Right atrium auricular region (tissue), 2 donors: ENCODE measurements around the gene REELD1. TPM values are rescaled to one million over a fixed set of nuclear protein-coding genes. Genes with fewer than 3 reads are reported as not detected.

ENCODE experiments used
- DNase-seq: peaks from one replicate; pipeline ENCODE4 v3.0.0-alpha.2; 2019; ENCODE audit warnings: low spot score
- H3K27ac ChIP-seq, 2 donors: fragments of 200-600 bp; sonication (generic); 1 replicate in 1 of 2; 2 replicates in 1 of 2; pipeline ENCODE4 v1.5.1; 2016 to 2019
- H3K27me3 ChIP-seq, 2 donors: fragments of 200-600 bp; sonication (generic); one replicate each; pipeline versions ENCODE4 v1.5.1 to v1.6.0; 2017 to 2019
- H3K36me3 ChIP-seq: fragments of 200-600 bp; sonication (generic); one replicate; pipeline ENCODE4 v1.5.1; 2016
- H3K4me1 ChIP-seq, 2 donors: fragments of 200-600 bp; sonication (generic); one replicate each; pipeline versions ENCODE4 v1.5.1 to v1.6.0; 2017 to 2019
- H3K4me3 ChIP-seq, 2 donors: fragments of 200-600 bp; sonication (generic); 1 replicate in 1 of 2; 2 replicates in 1 of 2; pipeline ENCODE4 v1.5.1; 2017 to 2019; ENCODE audit warnings: mild to moderate bottlenecking in 1 of 2, moderate library complexity in 1 of 2
- H3K9me3 ChIP-seq, 2 donors: fragments of 200-600 bp; sonication (generic); one replicate each; pipeline ENCODE4 v1.5.1; 2019
- CTCF ChIP-seq, 2 donors: fragments of 200-600 bp; sonication (generic); IDR thresholded peaks; one replicate each; pipeline ENCODE4 v1.5.1; 2019; ENCODE audit warnings: antibody characterized with exemption in 2 of 2
- total RNA-seq, 2 donors: library from RNA; depleted of rRNA; stranded (reverse); fragments of >200 nt; gene quantifications; one replicate each; pipeline ENCODE4 v1.1.0, GENCODE V29; 2016

REELD1 gene
- total RNA-seq, 2 donors from 2014 or later: 0.71 TPM; not detected in 1

DNA sequence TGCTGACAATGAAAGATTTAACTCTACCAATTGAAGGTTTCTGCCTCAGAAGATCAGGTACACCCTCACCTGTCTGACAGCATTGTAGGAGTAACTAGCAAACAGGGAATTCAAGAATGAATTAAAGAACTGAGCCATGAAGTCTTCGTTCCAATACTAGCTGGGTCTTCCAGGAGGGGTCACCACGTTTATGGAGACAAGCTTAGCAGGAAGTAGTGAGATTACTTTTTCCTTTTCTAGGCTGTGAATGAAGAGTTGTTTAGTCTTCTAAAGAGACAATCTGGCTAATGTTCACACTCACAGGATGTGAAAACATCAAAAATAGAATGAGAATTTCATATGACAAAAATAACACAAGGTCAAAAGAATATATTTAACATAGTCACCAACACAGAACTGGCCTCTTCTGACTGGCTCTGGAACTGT is 54.9 kb downstream of the REELD1 start:
- DNase-seq: no peak
- no peak for TF ChIP-seq CTCF (IDR thresholded peaks at IDR 0.05)

DNA sequence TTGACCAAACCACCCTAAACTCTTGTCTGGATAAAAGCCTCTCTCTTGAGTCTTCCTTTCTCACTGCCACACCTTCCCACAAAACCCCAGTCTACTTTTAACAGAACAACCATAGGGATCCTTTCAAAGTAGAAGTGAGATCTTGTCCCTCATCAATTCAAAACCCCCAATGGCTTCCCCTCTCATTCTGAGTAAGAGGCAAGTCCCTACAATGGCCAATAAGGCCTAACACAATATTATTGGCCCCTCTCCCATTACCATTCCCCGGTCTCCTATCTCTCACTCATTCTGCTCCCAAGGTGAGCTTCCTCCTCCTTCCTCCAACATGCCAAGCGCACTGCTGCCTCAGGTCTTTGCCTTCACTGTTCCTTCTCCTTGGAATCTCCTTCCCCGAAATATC is 57.1 kb downstream of the REELD1 start:
- H3K4me1 ChIP-seq: peaks cover 0 to 6% of the 10 kb centered on the region in 2 donors
- TF ChIP-seq CTCF (IDR thresholded peaks at IDR 0.05): no peak
- no peaks in the 10 kb centered on the region for H3K36me3 ChIP-seq
- H3K27me3 ChIP-seq: no peaks in the 10 kb centered on the region
- DNase-seq: no peak
- no peaks in the 10 kb centered on the region for H3K9me3 ChIP-seq
- no peak overlapping the region for H3K27ac ChIP-seq
- no peak overlapping the region for H3K4me3 ChIP-seq

More for the DNA sequence above, 54.9 kb downstream of the REELD1 start:
- no peaks in the 10 kb centered on the region for H3K27me3 ChIP-seq
- H3K4me1 ChIP-seq: no peaks in the 10 kb centered on the region
- no peaks in the 10 kb centered on the region for H3K9me3 ChIP-seq
- no peaks in the 10 kb centered on the region for H3K36me3 ChIP-seq
- no peak overlapping the region for H3K27ac ChIP-seq
- no peak overlapping the region for H3K4me3 ChIP-seq

- H3K4me1 ChIP-seq: peaks cover 0 to 8% of the 10 kb centered on the region in 2 donors
- no peak overlapping the region for H3K27ac ChIP-seq
- H3K36me3 ChIP-seq: no peaks in the 10 kb centered on the region
- H3K4me3 ChIP-seq: no peak overlapping the region
- H3K9me3 ChIP-seq: no peaks in the 10 kb centered on the region
- DNase-seq: no peak
- H3K27me3 ChIP-seq: no peaks in the 10 kb centered on the region
- no peak for TF ChIP-seq CTCF (IDR thresholded peaks at IDR 0.05)
These were observed 59.0 kb downstream of the REELD1 start for GRCh38 chr4:146273204-146273901.

GRCh38 chr4:146274774-146275173 is 60.4 kb downstream of the REELD1 start:
- no peak for DNase-seq
- Histone ChIP-seq H3K9me3 (no peaks in the 10 kb centered on the region), H3K4me1 (peaks cover 0 to 8% of the 10 kb centered on the region in 2 donors), H3K4me3 (no peak overlapping the region), H3K27me3 (no peaks in the 10 kb centered on the region), H3K27ac (no peak overlapping the region), H3K36me3 (no peaks in the 10 kb centered on the region)
- TF ChIP-seq CTCF (IDR thresholded peaks at IDR 0.05): no peak

- H3K4me3 ChIP-seq: no peak overlapping the region
- no peak for DNase-seq
- no peak for TF ChIP-seq CTCF (IDR thresholded peaks at IDR 0.05)
- no peaks in the 10 kb centered on the region for H3K9me3 ChIP-seq
- peaks cover 0 to 8% of the 10 kb centered on the region in 2 donors for H3K4me1 ChIP-seq
- no peaks in the 10 kb centered on the region for H3K36me3 ChIP-seq
- H3K27me3 ChIP-seq: no peaks in the 10 kb centered on the region
- no peak overlapping the region for H3K27ac ChIP-seq
These were observed 61.0 kb downstream of the REELD1 start for GRCh38 chr4:146275370-146275769.

GRCh38 chr4:146278986-146279385 is 64.6 kb downstream of the REELD1 start:
- Histone ChIP-seq H3K36me3 (no peaks in the 10 kb centered on the region), H3K27ac (no peak overlapping the region), H3K4me3 (no peak overlapping the region), H3K4me1 (peaks cover 0 to 8% of the 10 kb centered on the region in 2 donors), H3K27me3 (no peaks in the 10 kb centered on the region), H3K9me3 (no peaks in the 10 kb centered on the region)
- TF ChIP-seq CTCF (IDR thresholded peaks at IDR 0.05): no peak
- DNase-seq: no peak
